SK-N-SH (cell line): ENCODE measurements around the gene UBTF.

ENCODE experiments used
- CHD2 ChIP-seq: fragments of 150-350 bp; IDR thresholded peaks from 2 replicates; pipeline ENCODE4 v1.6.1; 2018; ENCODE audit warnings: low read length; ENCODE audit not compliant: partially characterized antibody
- CTCF ChIP-seq: fragments of 200-600 bp; sonication (generic); IDR thresholded peaks from 2 replicates; pipeline ENCODE4 v1.6.1; 2017; ENCODE audit warnings: antibody characterized with exemption, mild to moderate bottlenecking, moderate library complexity
- EP300 ChIP-seq, 2 experiments: IDR thresholded peaks; 2 replicates each; pipeline versions ENCODE4 v1.4.0 to v1.6.1; 2012; ENCODE audit warnings: borderline replicate concordance in 1 of 2, low read depth in 1 of 2, low read length in 1 of 2
- FOSL2 ChIP-seq: IDR thresholded peaks from 2 replicates; pipeline ENCODE4 v1.4.0; 2012; ENCODE audit warnings: low read depth, mild to moderate bottlenecking, moderate library complexity, borderline replicate concordance
- GABPA ChIP-seq: IDR thresholded peaks from 2 replicates; pipeline ENCODE4 v1.4.0; 2012; ENCODE audit warnings: low read depth, mild to moderate bottlenecking
- MAX ChIP-seq: IDR thresholded peaks from 2 replicates; pipeline ENCODE4 v1.4.0; 2012; ENCODE audit warnings: low read depth
- MEF2A ChIP-seq: IDR thresholded peaks from 2 replicates; pipeline ENCODE4 v1.4.0; 2012; ENCODE audit warnings: low read depth, borderline replicate concordance
- TAF1 ChIP-seq: IDR thresholded peaks from 2 replicates; pipeline ENCODE4 v1.6.1; 2012; ENCODE audit warnings: low read depth, mild to moderate bottlenecking, low read length, moderate library complexity, borderline replicate concordance
- TEAD4 ChIP-seq: IDR thresholded peaks from 2 replicates; pipeline ENCODE4 v1.4.0; 2012; ENCODE audit warnings: mild to moderate bottlenecking, borderline replicate concordance; ENCODE audit not compliant: insufficient read depth
- USF2 ChIP-seq: fragments of 150-350 bp; IDR thresholded peaks from 2 replicates; pipeline ENCODE4 v1.6.1; 2017; ENCODE audit warnings: antibody characterized with exemption, low read length, low read depth, borderline replicate concordance

- TF ChIP-seq CTCF (no peak), EP300 (IDR thresholded peaks at IDR 0.05; ENCODE audit: borderline replicate concordance in 1 of 2, low read depth in 1 of 2, low read length in 1 of 2) (no peak), MEF2A (no peak), TAF1 (no peak), USF2 (no peak), CHD2 (no peak), GABPA (no peak), MAX (no peak), TEAD4 (no peak), FOSL2 (no peak)
Observed at GRCh38 chr17:44268709-44269534, 49.4 kb upstream of the UBTF start.
